HEK293T (cell line): Measurements from ENCODE around the gene TTC1.

Experiments used
- CTCF ChIA-PET: fragments of 350-600 bp; formaldehyde crosslinking; extraction: SDS; loops from one replicate; lab custom pipeline; 2021; ENCODE audit warnings: antibody characterized with exemption, inconsistent platforms; lab: Yijun Ruan, JAX
- POLR2A ChIA-PET: fragments of 350-600 bp; formaldehyde crosslinking; extraction: SDS; loops from one replicate; lab custom pipeline; 2020; ENCODE audit warnings: antibody characterized with exemption, inconsistent platforms; lab: Yijun Ruan, JAX
- DNase-seq: peaks from one replicate; pipeline ENCODE4 v3.0.0; 2012; ENCODE audit warnings: mixed read lengths; ENCODE audit errors: extremely low spot score
- ARNT ChIP-seq: fragments of 450-650 bp; IDR thresholded peaks from 2 replicates; pipeline ENCODE4 v1.6.1; 2017; ENCODE audit warnings: mild to moderate bottlenecking
- BHLHE40 ChIP-seq: fragments of 450-650 bp; IDR thresholded peaks from 2 replicates; pipeline ENCODE4 v1.6.1; 2016; ENCODE audit warnings: mild to moderate bottlenecking, moderate library complexity, borderline replicate concordance
- CTBP1 ChIP-seq: fragments of 450-650 bp; IDR thresholded peaks from 2 replicates; pipeline ENCODE4 v1.6.1; 2016; ENCODE audit warnings: borderline replicate concordance
- ELF4 ChIP-seq: fragments of 450-650 bp; IDR thresholded peaks from 2 replicates; pipeline ENCODE4 v1.6.1; 2017; ENCODE audit warnings: antibody characterized with exemption
- FOXA1 ChIP-seq: fragments of 450-650 bp; IDR thresholded peaks from 2 replicates; pipeline ENCODE4 v1.6.1; 2016; ENCODE audit warnings: mild to moderate bottlenecking
- FOXK2 ChIP-seq: fragments of 450-650 bp; IDR thresholded peaks from 2 replicates; pipeline ENCODE4 v1.6.1; 2016; ENCODE audit warnings: mild to moderate bottlenecking
- FOXM1 ChIP-seq: fragments of 450-650 bp; IDR thresholded peaks from 2 replicates; pipeline ENCODE4 v1.6.1; 2017; ENCODE audit warnings: mild to moderate bottlenecking, borderline replicate concordance
- HDGF ChIP-seq: fragments of 450-650 bp; IDR thresholded peaks from 2 replicates; pipeline ENCODE4 v1.6.1; 2017; ENCODE audit warnings: antibody characterized with exemption, borderline replicate concordance
- L3MBTL2 ChIP-seq: fragments of 450-650 bp; conservative IDR thresholded peaks from 2 replicates; pipeline ENCODE4 v1.6.1; 2016; ENCODE audit warnings: mild to moderate bottlenecking
- LEF1 ChIP-seq: fragments of 450-650 bp; IDR thresholded peaks from 2 replicates; pipeline ENCODE4 v1.6.1; 2017; ENCODE audit warnings: mild to moderate bottlenecking, borderline replicate concordance
- NFRKB ChIP-seq: fragments of 450-650 bp; IDR thresholded peaks from 2 replicates; pipeline ENCODE4 v1.6.1; 2016; ENCODE audit warnings: mild to moderate bottlenecking, moderate library complexity
- SP1 ChIP-seq: fragments of 450-650 bp; IDR thresholded peaks from 2 replicates; pipeline ENCODE4 v1.6.1; 2017
- SUZ12 ChIP-seq: fragments of 450-650 bp; IDR thresholded peaks from 2 replicates; pipeline ENCODE4 v1.6.1; 2016; ENCODE audit warnings: mild to moderate bottlenecking
- TARDBP ChIP-seq: fragments of 450-650 bp; IDR thresholded peaks from 2 replicates; pipeline ENCODE4 v1.6.1; 2016
- ZNF384 ChIP-seq: fragments of 450-650 bp; IDR thresholded peaks from 2 replicates; pipeline ENCODE4 v1.6.1; 2016
- TF ChIP-seq, protein P1 (sequence below): fragments of 450-650 bp; IDR thresholded peaks from 2 replicates; pipeline ENCODE4 v1.6.1; 2016

The TTC1 gene

GRCh38 chr5:159969966-159970365, 39.0 kb upstream of the TTC1 start:
- ChIA-PET POLR2A (no interaction called here), CTCF (no interaction called here)
- TF ChIP-seq NFRKB (no peak), FOXA1 (no peak), SP1 (no peak), TARDBP (no peak), L3MBTL2 (no peak)
- DNase-seq = no peak

GRCh38 chr5:159971038-159971437, 37.9 kb upstream of the TTC1 start:
- no peak for DNase-seq
- POLR2A ChIA-PET = no interaction called here

DNA sequence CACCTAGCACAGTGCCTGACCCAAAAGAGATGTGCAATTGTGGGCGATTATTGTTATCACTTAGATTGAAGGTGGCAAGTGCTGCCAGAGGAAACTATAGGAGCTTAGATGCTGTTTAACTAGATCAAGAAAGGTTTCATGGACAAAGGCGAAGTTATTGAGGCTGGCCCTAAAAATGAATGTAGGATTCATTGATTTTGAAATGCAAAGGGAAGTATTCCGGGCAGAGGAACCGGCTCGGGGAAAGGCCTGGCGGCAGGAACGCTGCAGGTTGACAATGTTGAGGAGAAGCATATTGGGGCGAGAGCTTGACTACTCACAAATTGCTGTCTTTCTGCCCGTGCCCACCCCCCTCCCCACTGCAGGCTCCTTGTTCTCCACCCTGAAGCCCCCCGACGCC, 37.4 kb upstream of the TTC1 start:
- CTCF ChIA-PET = no interaction called here
- TF ChIP-seq HDGF = no peak
- no peak for TF ChIP-seq ARNT
- TF ChIP-seq TARDBP = no peak
- no peak for TF ChIP-seq FOXK2
- no peak for TF ChIP-seq ZNF384
- no peak for TF ChIP-seq FOXA1
- TF ChIP-seq, protein P1, sequence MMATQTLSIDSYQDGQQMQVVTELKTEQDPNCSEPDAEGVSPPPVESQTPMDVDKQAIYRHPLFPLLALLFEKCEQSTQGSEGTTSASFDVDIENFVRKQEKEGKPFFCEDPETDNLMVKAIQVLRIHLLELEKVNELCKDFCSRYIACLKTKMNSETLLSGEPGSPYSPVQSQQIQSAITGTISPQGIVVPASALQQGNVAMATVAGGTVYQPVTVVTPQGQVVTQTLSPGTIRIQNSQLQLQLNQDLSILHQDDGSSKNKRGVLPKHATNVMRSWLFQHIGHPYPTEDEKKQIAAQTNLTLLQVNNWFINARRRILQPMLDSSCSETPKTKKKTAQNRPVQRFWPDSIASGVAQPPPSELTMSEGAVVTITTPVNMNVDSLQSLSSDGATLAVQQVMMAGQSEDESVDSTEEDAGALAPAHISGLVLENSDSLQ = no peak
- TF ChIP-seq CTBP1 = no peak
- no peak for TF ChIP-seq SP1
- TF ChIP-seq LEF1 = no peak
- POLR2A ChIA-PET = no interaction called here
- no peak for DNase-seq

More at GRCh38 chr5:159971038-159971437, 37.9 kb upstream of the TTC1 start:
- no peak for TF ChIP-seq CTBP1
- TF ChIP-seq NFRKB = no peak
- TF ChIP-seq TARDBP = no peak
- TF ChIP-seq, protein P1 = no peak
- no peak for TF ChIP-seq L3MBTL2
- no peak for TF ChIP-seq ZNF384
- no peak for TF ChIP-seq BHLHE40
- no peak for TF ChIP-seq LEF1
- no peak for TF ChIP-seq FOXA1
- TF ChIP-seq ELF4 = no peak
- no peak for TF ChIP-seq FOXM1
- no peak for TF ChIP-seq SP1
- TF ChIP-seq HDGF = no peak
- TF ChIP-seq SUZ12 = no peak
- TF ChIP-seq FOXK2 = no peak
- TF ChIP-seq ARNT = no peak
- CTCF ChIA-PET = interaction anchor here (0.5 kb wide), 1 partner anchor 750 kb away, joined by 3 read pairs; no protein-coding TSS in a partner anchor

DNA sequence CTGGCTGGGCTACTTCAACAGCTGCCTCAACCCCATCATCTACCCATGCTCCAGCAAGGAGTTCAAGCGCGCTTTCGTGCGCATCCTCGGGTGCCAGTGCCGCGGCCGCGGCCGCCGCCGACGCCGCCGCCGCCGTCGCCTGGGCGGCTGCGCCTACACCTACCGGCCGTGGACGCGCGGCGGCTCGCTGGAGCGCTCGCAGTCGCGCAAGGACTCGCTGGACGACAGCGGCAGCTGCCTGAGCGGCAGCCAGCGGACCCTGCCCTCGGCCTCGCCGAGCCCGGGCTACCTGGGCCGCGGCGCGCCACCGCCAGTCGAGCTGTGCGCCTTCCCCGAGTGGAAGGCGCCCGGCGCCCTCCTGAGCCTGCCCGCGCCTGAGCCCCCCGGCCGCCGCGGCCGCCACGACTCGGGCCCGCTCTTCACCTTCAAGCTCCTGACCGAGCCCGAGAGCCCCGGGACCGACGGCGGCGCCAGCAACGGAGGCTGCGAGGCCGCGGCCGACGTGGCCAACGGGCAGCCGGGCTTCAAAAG, 36.9 kb upstream of the TTC1 start:
- ChIA-PET CTCF (no interaction called here), POLR2A (no interaction called here)
- no peak for TF ChIP-seq FOXK2
- peak; percentile 36 for DNase-seq

DNA sequence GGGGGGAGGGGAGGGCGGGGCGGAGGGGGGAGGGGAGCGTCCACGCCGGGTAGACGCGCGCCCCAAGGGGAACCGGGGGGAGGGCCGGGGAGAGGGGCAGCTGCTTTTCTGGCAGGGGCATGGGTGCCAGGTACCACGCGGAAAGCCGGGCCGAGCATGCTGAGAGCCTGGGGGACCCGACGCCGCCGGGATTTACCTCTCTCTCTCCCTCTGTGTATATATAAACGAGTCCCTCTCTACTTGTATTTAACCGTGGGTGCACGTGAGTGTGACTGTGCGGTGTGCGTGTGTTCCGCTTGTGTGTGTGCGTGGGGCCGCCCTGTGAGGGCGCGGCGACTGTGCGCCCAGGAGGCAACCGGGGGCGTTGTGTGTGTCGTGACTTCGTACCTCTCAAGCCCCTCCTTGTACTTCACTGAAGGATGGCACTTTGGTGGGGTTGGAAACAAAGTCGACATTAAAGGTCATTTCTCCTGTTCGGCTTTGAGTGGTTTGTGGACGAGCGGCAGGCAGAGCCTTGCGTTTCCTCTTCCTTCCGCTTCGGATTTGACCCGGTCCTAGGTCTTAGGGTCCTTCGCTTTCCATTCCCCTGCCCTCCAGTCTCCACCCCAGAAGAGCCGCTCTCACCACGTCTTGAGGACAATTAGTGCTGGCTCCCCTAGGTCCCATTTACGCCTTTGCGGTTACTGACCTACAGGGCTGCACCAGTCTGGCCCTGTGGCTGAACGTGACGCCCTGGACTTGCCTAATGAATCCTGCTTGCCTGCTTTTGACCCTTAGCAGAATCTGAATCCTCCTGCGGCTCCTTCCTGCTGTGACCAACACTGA, 36.2 kb upstream of the TTC1 start:
- TF ChIP-seq FOXK2 (no peak), ELF4 (no peak), SUZ12 (no peak), TARDBP (no peak), HDGF (no peak), NFRKB (no peak), FOXM1 (no peak), CTBP1 (no peak), LEF1 (no peak), ZNF384 (no peak), L3MBTL2 (no peak), SP1 (no peak), BHLHE40 (no peak), FOXA1 (no peak)
- TF ChIP-seq, protein P1 = no peak
- ChIA-PET CTCF (no interaction called here), POLR2A (no interaction called here)
- no peak for DNase-seq

DNA sequence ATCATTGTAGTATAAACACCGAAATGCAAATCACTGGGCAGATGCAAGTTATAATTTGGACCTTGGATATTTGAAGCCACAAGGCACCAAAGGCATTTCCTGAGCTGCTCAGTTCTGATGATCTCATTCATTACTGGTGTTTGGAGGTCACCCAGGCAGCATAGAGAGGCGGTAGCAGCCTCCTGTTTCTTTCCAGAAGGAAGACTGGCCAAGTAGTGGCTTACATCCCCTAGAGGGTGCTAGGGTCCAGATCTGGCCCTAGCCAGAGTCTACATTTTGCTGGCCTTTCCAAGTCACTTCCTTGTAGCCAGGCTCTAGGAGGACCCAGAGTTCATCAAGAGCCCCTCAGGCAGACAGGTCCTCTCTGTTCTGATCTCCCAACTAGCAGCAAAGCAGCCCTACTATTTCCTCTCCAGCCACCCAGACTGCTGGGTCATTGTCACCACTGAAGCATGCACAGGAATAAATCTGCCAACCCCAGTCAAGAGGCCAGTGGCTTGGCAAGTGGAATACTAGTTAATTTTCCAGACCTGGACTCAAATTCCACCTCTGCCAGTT, 33.4 kb upstream of the TTC1 start:
- DNase-seq = peak; percentile 25
- no peak for TF ChIP-seq NFRKB
- TF ChIP-seq, protein P1 = no peak
- no peak for TF ChIP-seq ZNF384
- TF ChIP-seq CTBP1 = no peak
- TF ChIP-seq SP1 = no peak
- no peak for TF ChIP-seq TARDBP
- ChIA-PET CTCF (interaction anchor here (0.6 to 2.1 kb wide), 3 partner anchors 12 to 564 kb away, joined by 3 to 6 read pairs (median 3); no protein-coding TSS in a partner anchor), POLR2A (no interaction called here)
